Fibroblast of the conjunctiva (primary cell): ENCODE results near the gene ISL2.

ENCODE experiments used
- DNase-seq: peaks from one replicate; pipeline ENCODE4 v3.0.0-alpha.2; 2010; ENCODE audit warnings: low read depth

ISL2 gene

DNA sequence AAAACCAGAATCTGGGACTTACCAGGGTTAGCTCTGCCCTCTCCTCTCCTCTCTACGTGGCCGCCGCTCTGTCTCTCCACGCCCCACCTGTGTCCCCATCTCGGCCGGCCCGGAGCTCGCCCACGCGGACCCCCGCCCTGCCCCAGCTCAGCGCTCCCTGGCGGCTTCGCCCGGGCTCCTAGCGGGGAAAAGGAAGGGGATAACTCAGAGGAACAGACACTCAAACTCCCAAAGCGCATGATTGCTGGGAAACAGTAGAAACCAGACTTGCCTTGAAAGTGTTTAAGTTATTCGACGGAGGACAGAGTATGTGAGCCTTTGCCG lies 5.4 kb downstream of the ISL2 start:
- DNase-seq, result no peak

DNA sequence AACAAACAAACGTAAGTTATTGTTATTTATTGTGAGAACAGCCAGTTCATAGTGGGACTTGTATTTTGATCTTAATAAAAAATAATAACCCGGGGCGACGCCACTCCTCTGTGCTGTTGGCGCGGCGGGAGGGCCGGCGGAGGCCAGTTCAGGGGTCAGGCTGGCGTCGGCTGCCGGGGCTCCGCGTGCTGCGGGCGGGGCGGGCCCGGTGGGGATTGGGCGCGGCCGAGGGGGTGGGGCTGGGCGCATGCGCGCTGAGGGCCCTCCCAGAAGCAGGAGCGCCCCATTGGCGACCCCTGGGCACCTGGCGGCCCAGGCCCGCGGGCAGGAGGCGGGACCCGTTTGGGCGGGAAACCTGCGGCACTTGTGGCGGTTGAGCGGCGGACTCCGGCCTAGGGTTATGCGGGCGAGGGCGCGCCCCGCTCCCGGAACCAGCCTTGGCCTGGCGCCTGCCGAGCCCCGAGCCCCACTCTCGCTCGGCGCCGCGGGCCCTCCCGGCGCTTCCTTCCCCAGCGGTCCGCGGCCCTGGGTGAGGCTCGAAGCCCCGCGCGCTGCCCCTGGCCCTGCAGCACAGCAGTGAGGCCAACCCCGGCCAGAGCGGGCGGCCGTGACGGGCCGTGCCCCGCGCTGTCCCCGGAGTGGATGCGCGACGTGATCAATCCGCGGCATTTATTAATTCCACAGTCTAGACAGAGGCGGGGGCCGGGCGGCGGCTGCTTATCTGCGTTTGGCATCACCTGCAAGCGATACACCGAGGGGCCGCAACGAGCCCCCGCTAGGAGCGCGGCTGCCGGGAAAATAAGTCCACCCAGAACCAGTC lies 6.0 kb downstream of the ISL2 start:
- no peak for DNase-seq

GRCh38 chr15:76343313-76343996 lies 6.9 kb downstream of the ISL2 start:
- no peak for DNase-seq

- DNase-seq, result no peak
Observed at GRCh38 chr15:76344893-76345582, 8.5 kb downstream of the ISL2 start.

- no peak for DNase-seq
Observed at GRCh38 chr15:76345583-76345879, 9.0 kb downstream of the ISL2 start.

DNA sequence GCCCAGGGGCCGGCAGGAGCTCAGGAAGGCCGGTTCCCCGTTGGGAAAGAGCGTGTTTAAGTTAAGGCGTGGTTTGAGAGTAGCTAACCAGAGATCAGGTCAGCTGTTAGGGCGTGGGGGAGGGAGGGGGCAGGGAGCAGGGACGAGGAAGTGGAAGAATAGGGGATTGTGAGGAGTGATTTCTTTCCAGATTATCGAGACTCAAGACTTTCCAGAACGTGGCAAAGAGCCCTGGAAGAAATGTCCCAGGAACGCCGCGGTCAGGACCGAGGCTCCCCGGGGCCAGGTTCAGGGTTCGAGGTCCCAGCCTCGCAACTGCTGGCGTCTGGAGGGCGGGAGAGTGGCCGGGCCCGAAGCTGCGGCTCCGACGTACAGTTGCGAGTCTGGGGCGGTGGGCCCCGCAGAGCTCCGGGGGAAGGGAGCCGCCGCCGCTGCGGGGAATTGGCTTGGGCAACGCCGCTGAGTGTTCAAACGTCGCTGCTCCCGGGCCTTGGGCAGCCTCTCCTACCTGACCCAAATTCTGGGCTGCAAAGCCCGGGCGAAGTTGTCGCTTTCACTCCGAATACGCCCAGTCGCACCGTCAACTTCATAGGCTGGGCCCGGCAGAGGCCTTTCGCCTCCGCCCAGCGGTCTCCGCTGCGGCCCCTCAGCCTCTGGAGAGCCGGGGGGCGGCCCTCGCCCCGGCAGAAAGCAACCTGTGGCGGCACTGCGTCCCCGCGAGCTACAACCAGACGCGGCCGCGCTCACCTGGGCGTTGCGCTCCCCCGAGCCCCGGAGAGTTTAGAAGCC lies 9.5 kb downstream of the ISL2 start:
- DNase-seq, result no peak

DNA sequence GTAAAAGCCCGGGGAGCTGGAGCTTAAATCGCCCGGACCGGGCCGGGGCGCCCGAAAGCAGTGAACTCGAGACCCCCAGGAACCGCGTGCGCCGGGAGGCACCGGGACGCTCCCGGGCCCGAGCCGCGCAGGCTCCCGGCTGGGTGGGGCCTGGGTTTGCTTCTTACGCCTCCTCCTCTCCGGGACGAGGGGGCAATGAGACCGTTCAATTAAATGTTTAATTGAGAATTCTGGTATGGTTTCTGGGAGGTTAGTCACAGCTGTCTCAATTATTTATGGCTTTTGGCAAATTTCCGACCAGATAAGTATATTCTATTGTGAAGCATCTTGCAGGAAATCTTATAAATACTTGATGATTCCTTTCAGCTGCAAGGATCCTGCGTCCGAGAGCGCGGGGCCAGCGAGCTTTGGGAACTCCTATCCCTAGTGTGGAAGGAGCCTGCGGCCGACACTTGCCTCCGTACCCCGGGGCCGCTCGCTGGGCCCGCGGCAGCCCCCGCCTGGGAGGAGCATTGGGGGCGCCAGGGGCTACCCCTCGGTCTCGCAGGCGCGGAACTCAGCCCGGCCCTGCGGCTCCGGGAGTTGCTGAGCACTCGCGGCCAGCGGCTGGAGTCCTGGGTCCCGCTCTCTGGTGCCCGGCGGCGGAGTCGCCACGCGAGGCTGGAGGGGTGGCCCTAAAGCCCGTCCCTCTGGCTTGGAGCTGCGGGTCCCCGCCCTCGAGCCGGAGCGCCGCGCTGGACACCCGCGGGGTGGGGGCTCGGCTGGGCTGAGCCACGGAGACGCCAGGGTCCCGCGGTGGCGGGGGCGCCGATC lies 10.3 kb downstream of the ISL2 start:
- no peak for DNase-seq

DNA sequence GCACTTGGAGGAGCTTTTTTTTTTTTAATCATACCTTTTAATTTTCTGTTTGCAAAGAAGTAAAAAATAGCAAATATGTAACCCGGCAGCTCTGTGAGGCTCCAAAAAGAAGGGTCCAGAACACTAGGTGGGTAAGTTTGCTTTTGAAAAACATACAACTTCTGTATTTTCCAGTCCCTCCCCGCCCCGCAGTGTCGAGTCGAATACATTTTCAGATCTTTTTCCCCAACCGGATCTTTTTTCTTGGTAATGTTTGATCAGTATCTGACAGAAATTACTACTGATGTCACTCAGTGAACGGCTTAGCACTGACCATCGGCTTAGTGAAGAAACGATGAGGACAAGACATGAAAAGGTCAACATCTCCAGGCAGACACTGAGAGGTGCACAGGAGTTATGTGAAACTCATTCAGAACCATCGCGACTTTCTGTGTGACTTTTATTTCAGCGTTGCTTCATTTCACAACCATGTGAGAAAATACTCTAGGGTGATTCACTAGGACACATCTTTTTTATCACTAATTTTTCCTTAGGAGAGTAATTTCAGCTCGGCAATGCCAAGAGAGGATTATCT lies 11.0 kb downstream of the ISL2 start:
- DNase-seq, result no peak

GRCh38 chr15:76349301-76350070 lies 12.9 kb downstream of the ISL2 start:
- no peak for DNase-seq

- DNase-seq, result no peak
Observed at GRCh38 chr15:76353023-76353577, 16.5 kb downstream of the ISL2 start.

DNA sequence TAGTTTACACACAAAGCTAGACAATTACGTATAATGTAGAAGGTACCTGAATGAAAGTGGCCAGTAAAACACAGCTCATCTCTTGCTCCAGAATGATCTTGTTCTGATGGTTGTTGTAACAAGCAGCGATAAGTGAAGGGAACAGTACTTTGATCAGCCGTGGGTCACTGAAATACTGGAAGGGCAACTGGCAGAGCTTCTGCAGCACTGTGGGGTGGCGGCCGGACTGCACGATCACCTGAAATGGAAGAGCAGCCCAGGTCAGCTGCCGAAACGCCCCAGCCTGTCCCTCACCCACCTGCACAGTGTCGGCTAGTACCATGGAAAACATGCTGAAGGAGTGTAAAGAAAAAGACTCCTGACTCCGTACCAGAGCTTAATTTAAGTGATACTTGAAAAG lies 17.3 kb downstream of the ISL2 start:
- DNase-seq, result no peak

GRCh38 chr15:76354823-76355440 lies 18.4 kb downstream of the ISL2 start:
- DNase-seq, result no peak

GRCh38 chr15:76358453-76358852 lies 21.9 kb downstream of the ISL2 start:
- DNase-seq, result no peak

DNA sequence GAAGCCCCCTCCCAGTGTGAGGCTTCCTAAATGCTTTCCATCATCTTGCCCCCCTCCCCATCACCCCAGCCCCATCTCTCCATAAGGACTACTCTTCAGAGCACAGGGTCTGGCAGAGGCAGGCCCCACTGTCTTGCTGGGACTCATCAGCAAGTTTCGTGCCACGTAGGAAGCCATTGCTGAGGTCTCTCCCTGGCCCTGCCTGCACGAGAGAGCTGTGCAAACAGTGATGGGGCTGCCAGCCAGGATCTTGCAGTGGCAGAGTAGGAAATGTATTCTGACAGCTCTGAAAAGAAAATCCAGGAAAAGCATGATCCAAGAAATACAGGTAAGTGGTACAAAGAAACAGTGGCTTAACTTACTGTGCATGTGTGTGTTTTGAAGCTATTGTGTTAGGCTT lies 22.6 kb downstream of the ISL2 start:
- DNase-seq, result no peak

GRCh38 chr15:76360416-76360815 lies 23.8 kb downstream of the ISL2 start:
- DNase-seq, result no peak

- DNase-seq, result no peak
Observed at GRCh38 chr15:76363251-76363650, 26.7 kb downstream of the ISL2 start.

GRCh38 chr15:76366714-76367113 lies 30.1 kb downstream of the ISL2 start:
- DNase-seq, result no peak

- no peak for DNase-seq
Observed at GRCh38 chr15:76368122-76368621, 31.6 kb downstream of the ISL2 start.

GRCh38 chr15:76376029-76376428 lies 39.5 kb downstream of the ISL2 start:
- DNase-seq, result no peak

- DNase-seq, result no peak
Observed at GRCh38 chr15:76376816-76377215, 40.2 kb downstream of the ISL2 start.
